ENCODE data around the gene CA10.

CA10 gene

GRCh38 chr17:51722994-51723393, 435.5 kb downstream of the CA10 start:
- Histone ChIP-seq H4K12ac (ENCODE audit: low read depth, low read length) (no peak overlapping the region), H3K18ac (ENCODE audit: low read length) (no peak overlapping the region), H3K23ac (ENCODE audit: low read length) (no peak overlapping the region), H3K79me1 (ENCODE audit: low read length) (no peaks in the 10 kb centered on the region), H3K14ac (ENCODE audit: low read length) (no peak overlapping the region), H2AK5ac (ENCODE audit: low read length) (no peak overlapping the region), H2BK12ac (ENCODE audit: low read length) (no peak overlapping the region), H2BK120ac (ENCODE audit: insufficient read depth, low read length, poor library complexity) (no peak overlapping the region), H3K9ac (ENCODE audit: low read length) (no peak overlapping the region), H3K27ac (ENCODE audit: low read depth, low read length) (no peak overlapping the region), H2AFZ (ENCODE audit: insufficient read depth, low read length, poor library complexity) (no peak overlapping the region), H3K4me3 (ENCODE audit: low read depth, low read length) (no peak overlapping the region), H4K8ac (ENCODE audit: low read depth, low read length) (no peak overlapping the region), H3K36me3 (ENCODE audit: control insufficient read depth in 1 of 2, insufficient read depth in 2 of 2, low read length in 2 of 2) (no peaks in the 10 kb centered on the region), H4K91ac (ENCODE audit: low read depth, low read length) (no peak overlapping the region), H3K4me1 (ENCODE audit: control insufficient read depth in 1 of 2, insufficient read depth in 2 of 2, low read length in 2 of 2) (no peaks in the 10 kb centered on the region), H3K9me3 (ENCODE audit: insufficient read depth, low read depth, low read length) (no peaks in the 10 kb centered on the region), H3K4ac (ENCODE audit: low read depth, low read length) (no peak overlapping the region), H2BK5ac (ENCODE audit: low read depth, low read length, poor library complexity) (no peak overlapping the region), H3K79me2 (ENCODE audit: control insufficient read depth, insufficient read depth, low read length, poor library complexity) (no peaks in the 10 kb centered on the region), H3K27me3 (ENCODE audit: insufficient read depth, low read length) (no peaks in the 10 kb centered on the region), H3K4me2 (ENCODE audit: low read length) (no peak overlapping the region)
- DNase-seq = peak; percentile 5 to 41
- no CpG with 5 or more reads among the region's 1 CpG for WGBS (ENCODE audit: extremely low coverage, insufficient coverage, insufficient read length)

- no peak overlapping the region for H4K91ac ChIP-seq (ENCODE audit: low read depth, low read length)
Measured at GRCh38 chr17:51721730-51722129, 436.8 kb downstream of the CA10 start.

GRCh38 chr17:51720439-51720838, 438.1 kb downstream of the CA10 start:
- H2AFZ ChIP-seq (ENCODE audit: insufficient read depth, low read length, poor library complexity) = no peak overlapping the region
- no peak overlapping the region for H2BK12ac ChIP-seq (ENCODE audit: low read length)
- no peaks in the 10 kb centered on the region for H3K9me3 ChIP-seq (ENCODE audit: insufficient read depth, low read depth, low read length)
- H3K79me2 ChIP-seq (ENCODE audit: control insufficient read depth, insufficient read depth, low read length, poor library complexity) = no peaks in the 10 kb centered on the region
- H4K8ac ChIP-seq (ENCODE audit: low read depth, low read length) = no peak overlapping the region
- no peak overlapping the region for H3K14ac ChIP-seq (ENCODE audit: low read length)
- DNase-seq = no peak
- no peak overlapping the region for H3K4me3 ChIP-seq (ENCODE audit: low read depth, low read length)
- no peak overlapping the region for H3K9ac ChIP-seq (ENCODE audit: low read length)
- no peaks in the 10 kb centered on the region for H3K36me3 ChIP-seq (ENCODE audit: control insufficient read depth in 1 of 2, insufficient read depth in 2 of 2, low read length in 2 of 2)
- no peak overlapping the region for H3K23ac ChIP-seq (ENCODE audit: low read length)
- no peak overlapping the region for H3K4me2 ChIP-seq (ENCODE audit: low read length)
- H3K79me1 ChIP-seq (ENCODE audit: low read length) = no peaks in the 10 kb centered on the region
- no peak overlapping the region for H3K18ac ChIP-seq (ENCODE audit: low read length)
- no peaks in the 10 kb centered on the region for H3K27me3 ChIP-seq (ENCODE audit: insufficient read depth, low read length)
- no peak overlapping the region for H3K4ac ChIP-seq (ENCODE audit: low read depth, low read length)
- H3K27ac ChIP-seq (ENCODE audit: low read depth, low read length) = no peak overlapping the region
- H2AK5ac ChIP-seq (ENCODE audit: low read length) = no peak overlapping the region
- H4K91ac ChIP-seq (ENCODE audit: low read depth, low read length) = no peak overlapping the region
- H2BK5ac ChIP-seq (ENCODE audit: low read depth, low read length, poor library complexity) = no peak overlapping the region
- H2BK120ac ChIP-seq (ENCODE audit: insufficient read depth, low read length, poor library complexity) = no peak overlapping the region
- H3K4me1 ChIP-seq (ENCODE audit: control insufficient read depth in 1 of 2, insufficient read depth in 2 of 2, low read length in 2 of 2) = no peaks in the 10 kb centered on the region
- H4K12ac ChIP-seq (ENCODE audit: low read depth, low read length) = no peak overlapping the region

More at GRCh38 chr17:51721730-51722129, 436.8 kb downstream of the CA10 start:
- no peaks in the 10 kb centered on the region for H3K9me3 ChIP-seq (ENCODE audit: insufficient read depth, low read depth, low read length)
- no peaks in the 10 kb centered on the region for H3K27me3 ChIP-seq (ENCODE audit: insufficient read depth, low read length)
- no peak for DNase-seq
- H2AFZ ChIP-seq (ENCODE audit: insufficient read depth, low read length, poor library complexity) = no peak overlapping the region
- no CpG with 5 or more reads among the region's 5 CpGs for WGBS (ENCODE audit: extremely low coverage, insufficient coverage, insufficient read length)
- H3K14ac ChIP-seq (ENCODE audit: low read length) = no peak overlapping the region
- no peak overlapping the region for H3K18ac ChIP-seq (ENCODE audit: low read length)
- H3K23ac ChIP-seq (ENCODE audit: low read length) = no peak overlapping the region
- H3K4me1 ChIP-seq (ENCODE audit: control insufficient read depth in 1 of 2, insufficient read depth in 2 of 2, low read length in 2 of 2) = no peaks in the 10 kb centered on the region
- H3K4me3 ChIP-seq (ENCODE audit: low read depth, low read length) = no peak overlapping the region
- no peak overlapping the region for H3K27ac ChIP-seq (ENCODE audit: low read depth, low read length)
- H2AK5ac ChIP-seq (ENCODE audit: low read length) = no peak overlapping the region
- H3K9ac ChIP-seq (ENCODE audit: low read length) = no peak overlapping the region
- no peak overlapping the region for H4K12ac ChIP-seq (ENCODE audit: low read depth, low read length)
- no peaks in the 10 kb centered on the region for H3K79me1 ChIP-seq (ENCODE audit: low read length)
- H3K79me2 ChIP-seq (ENCODE audit: control insufficient read depth, insufficient read depth, low read length, poor library complexity) = no peaks in the 10 kb centered on the region
- no peak overlapping the region for H2BK120ac ChIP-seq (ENCODE audit: insufficient read depth, low read length, poor library complexity)
- H3K36me3 ChIP-seq (ENCODE audit: control insufficient read depth in 1 of 2, insufficient read depth in 2 of 2, low read length in 2 of 2) = no peaks in the 10 kb centered on the region
- H2BK12ac ChIP-seq (ENCODE audit: low read length) = no peak overlapping the region
- H4K8ac ChIP-seq (ENCODE audit: low read depth, low read length) = no peak overlapping the region
- H3K4me2 ChIP-seq (ENCODE audit: low read length) = no peak overlapping the region
- H2BK5ac ChIP-seq (ENCODE audit: low read depth, low read length, poor library complexity) = no peak overlapping the region
- no peak overlapping the region for H3K4ac ChIP-seq (ENCODE audit: low read depth, low read length)

- no peaks in the 10 kb centered on the region for H3K27me3 ChIP-seq (ENCODE audit: insufficient read depth, low read length)
- no peak overlapping the region for H3K14ac ChIP-seq (ENCODE audit: low read length)
- no peaks in the 10 kb centered on the region for H3K79me2 ChIP-seq (ENCODE audit: control insufficient read depth, insufficient read depth, low read length, poor library complexity)
- no peak overlapping the region for H3K9ac ChIP-seq (ENCODE audit: low read length)
- no peak for DNase-seq
- H3K36me3 ChIP-seq (ENCODE audit: control insufficient read depth in 1 of 2, insufficient read depth in 2 of 2, low read length in 2 of 2) = no peaks in the 10 kb centered on the region
- no peak overlapping the region for H4K12ac ChIP-seq (ENCODE audit: low read depth, low read length)
- no peak overlapping the region for H3K27ac ChIP-seq (ENCODE audit: low read depth, low read length)
- H3K23ac ChIP-seq (ENCODE audit: low read length) = no peak overlapping the region
- no peaks in the 10 kb centered on the region for H3K4me1 ChIP-seq (ENCODE audit: control insufficient read depth in 1 of 2, insufficient read depth in 2 of 2, low read length in 2 of 2)
- H2AFZ ChIP-seq (ENCODE audit: insufficient read depth, low read length, poor library complexity) = no peak overlapping the region
- no peak overlapping the region for H3K4ac ChIP-seq (ENCODE audit: low read depth, low read length)
- H4K8ac ChIP-seq (ENCODE audit: low read depth, low read length) = no peak overlapping the region
- H3K4me2 ChIP-seq (ENCODE audit: low read length) = no peak overlapping the region
- no CpG with 5 or more reads among the region's 3 CpGs for WGBS (ENCODE audit: extremely low coverage, insufficient coverage, insufficient read length)
- no peak overlapping the region for H4K91ac ChIP-seq (ENCODE audit: low read depth, low read length)
- no peak overlapping the region for H2BK120ac ChIP-seq (ENCODE audit: insufficient read depth, low read length, poor library complexity)
- H3K9me3 ChIP-seq (ENCODE audit: insufficient read depth, low read depth, low read length) = no peaks in the 10 kb centered on the region
- no peak overlapping the region for H2BK12ac ChIP-seq (ENCODE audit: low read length)
- no peak overlapping the region for H3K4me3 ChIP-seq (ENCODE audit: low read depth, low read length)
- H2AK5ac ChIP-seq (ENCODE audit: low read length) = no peak overlapping the region
- H3K18ac ChIP-seq (ENCODE audit: low read length) = no peak overlapping the region
- H2BK5ac ChIP-seq (ENCODE audit: low read depth, low read length, poor library complexity) = no peak overlapping the region
- no peaks in the 10 kb centered on the region for H3K79me1 ChIP-seq (ENCODE audit: low read length)
Measured at GRCh38 chr17:51718983-51719382, 439.5 kb downstream of the CA10 start.

Data from trophoblast cell (in vitro differentiated cells and primary cell).